Activated T-cell treated with anti-CD3 and anti-CD28 coated beads, Interleukin-2, amount 50 U/mL, for 4 hours (primary cell): Measurements from ENCODE around the gene RSPRY1. TPM values are rescaled to one million over a fixed set of nuclear protein-coding genes. Genes with fewer than 3 reads are reported as not detected.

Experiments
- ATAC-seq, 2 donors: fragments of 200-7000 bp; cut with Tn5 transposase; one replicate each; pipeline ENCODE4 v1.10.0; 2021
- DNase-seq: peaks from one replicate; pipeline ENCODE4 v3.0.0-alpha.2; 2020
- H3K27me3 Mint-ChIP-seq: one replicate; pipeline ENCODE4 v1.8.0; 2021; ENCODE audit warnings: low read depth, mixed read lengths
- H3K36me3 Mint-ChIP-seq: one replicate; pipeline ENCODE4 v1.8.0; 2022; ENCODE audit warnings: mixed read lengths; ENCODE audit not compliant: insufficient read depth
- H3K4me1 Mint-ChIP-seq: one replicate; pipeline ENCODE4 v1.8.0; 2021; ENCODE audit warnings: low read depth, mixed read lengths
- H3K4me3 Mint-ChIP-seq: one replicate; pipeline ENCODE4 v1.8.0; 2021; ENCODE audit warnings: mild to moderate bottlenecking, moderate library complexity, mixed read lengths
- H3K9me3 Mint-ChIP-seq: one replicate; pipeline ENCODE4 v1.8.0; 2021; ENCODE audit warnings: mixed read lengths
- total RNA-seq, 3 donors: library from RNA; stranded (reverse); gene quantifications; one replicate each; pipeline ENCODE4 v1.2.1, GENCODE V29; 2021

The RSPRY1 gene
- total RNA-seq, 3 donors from 2014 or later: 30.4 to 33.3 (median 32.4) TPM

GRCh38 chr16:57166451-57166850 is 19.7 kb upstream of the RSPRY1 start:
- no peaks in the 10 kb centered on the region for H3K27me3 Mint-ChIP-seq
- H3K9me3 Mint-ChIP-seq: no peaks in the 10 kb centered on the region
- H3K4me1 Mint-ChIP-seq: peaks cover 6% of the 10 kb centered on the region
- H3K4me3 Mint-ChIP-seq: no peak overlapping the region
- no peak for ATAC-seq
- peaks cover 37% of the 10 kb centered on the region for H3K36me3 Mint-ChIP-seq
- no peak for DNase-seq

GRCh38 chr16:57166951-57167350 is 19.2 kb upstream of the RSPRY1 start:
- DNase-seq (no peak), ATAC-seq (no peak)
- H3K4me3 Mint-ChIP-seq: no peak overlapping the region
- H3K4me1 Mint-ChIP-seq: peaks cover 6% of the 10 kb centered on the region
- no peaks in the 10 kb centered on the region for H3K9me3 Mint-ChIP-seq
- no peaks in the 10 kb centered on the region for H3K27me3 Mint-ChIP-seq
- H3K36me3 Mint-ChIP-seq: peaks cover 41% of the 10 kb centered on the region

- ATAC-seq: no peak
- Mint-ChIP-seq H3K4me3 (no peak overlapping the region), H3K4me1 (peaks cover 6% of the 10 kb centered on the region), H3K36me3 (peaks cover 45% of the 10 kb centered on the region), H3K9me3 (no peaks in the 10 kb centered on the region), H3K27me3 (no peaks in the 10 kb centered on the region)
- DNase-seq: no peak
Measured at GRCh38 chr16:57167538-57167937, 18.6 kb upstream of the RSPRY1 start.

GRCh38 chr16:57167953-57168352 is 18.2 kb upstream of the RSPRY1 start:
- no peaks in the 10 kb centered on the region for H3K27me3 Mint-ChIP-seq
- peaks cover 45% of the 10 kb centered on the region for H3K36me3 Mint-ChIP-seq
- DNase-seq (no peak), ATAC-seq (peak; percentile 69 to 73)
- no peak overlapping the region for H3K4me3 Mint-ChIP-seq
- peaks cover 6% of the 10 kb centered on the region for H3K4me1 Mint-ChIP-seq
- no peaks in the 10 kb centered on the region for H3K9me3 Mint-ChIP-seq

- Mint-ChIP-seq H3K4me1 (peaks cover 6% of the 10 kb centered on the region), H3K4me3 (no peak overlapping the region), H3K36me3 (peaks cover 39% of the 10 kb centered on the region), H3K27me3 (no peaks in the 10 kb centered on the region), H3K9me3 (no peaks in the 10 kb centered on the region)
- ATAC-seq (no peak), DNase-seq (no peak)
Measured at GRCh38 chr16:57169327-57169726, 16.8 kb upstream of the RSPRY1 start.

- Mint-ChIP-seq H3K4me1 (peaks cover 5% of the 10 kb centered on the region), H3K36me3 (peaks cover 30% of the 10 kb centered on the region), H3K9me3 (no peaks in the 10 kb centered on the region), H3K27me3 (no peaks in the 10 kb centered on the region), H3K4me3 (no peak overlapping the region)
- no peak for DNase-seq
- ATAC-seq: no peak
Measured at GRCh38 chr16:57172721-57173290, 13.3 kb upstream of the RSPRY1 start.

GRCh38 chr16:57175896-57176295 is 10.2 kb upstream of the RSPRY1 start:
- no peaks in the 10 kb centered on the region for H3K27me3 Mint-ChIP-seq
- DNase-seq (no peak), ATAC-seq (no peak)
- no peaks in the 10 kb centered on the region for H3K9me3 Mint-ChIP-seq
- peaks cover 1% of the 10 kb centered on the region for H3K4me1 Mint-ChIP-seq
- H3K36me3 Mint-ChIP-seq: peaks cover 20% of the 10 kb centered on the region
- no peak overlapping the region for H3K4me3 Mint-ChIP-seq

GRCh38 chr16:57178196-57178595 is 7.9 kb upstream of the RSPRY1 start:
- no peaks in the 10 kb centered on the region for H3K27me3 Mint-ChIP-seq
- no peak for DNase-seq
- H3K36me3 Mint-ChIP-seq: peaks cover 6% of the 10 kb centered on the region
- H3K9me3 Mint-ChIP-seq: no peaks in the 10 kb centered on the region
- no peak overlapping the region for H3K4me3 Mint-ChIP-seq
- peaks cover 8% of the 10 kb centered on the region for H3K4me1 Mint-ChIP-seq
- ATAC-seq: no peak

- Mint-ChIP-seq H3K36me3 (peaks cover 3% of the 10 kb centered on the region), H3K9me3 (no peaks in the 10 kb centered on the region), H3K4me3 (no peak overlapping the region), H3K4me1 (peaks cover 10% of the 10 kb centered on the region), H3K27me3 (no peaks in the 10 kb centered on the region)
- DNase-seq: no peak
- no peak for ATAC-seq
Measured at GRCh38 chr16:57178793-57179212, 7.3 kb upstream of the RSPRY1 start.

GRCh38 chr16:57179215-57179828 is 6.8 kb upstream of the RSPRY1 start:
- Mint-ChIP-seq H3K4me1 (peaks cover 15% of the 10 kb centered on the region), H3K4me3 (no peak overlapping the region), H3K27me3 (no peaks in the 10 kb centered on the region), H3K36me3 (peaks cover 3% of the 10 kb centered on the region), H3K9me3 (no peaks in the 10 kb centered on the region)
- ATAC-seq (no peak), DNase-seq (no peak)

- Mint-ChIP-seq H3K27me3 (no peaks in the 10 kb centered on the region), H3K4me1 (peaks cover 37% of the 10 kb centered on the region), H3K4me3 (peak overlapping the region; percentile 98), H3K9me3 (no peaks in the 10 kb centered on the region), H3K36me3 (no peaks in the 10 kb centered on the region)
- DNase-seq: no peak
- ATAC-seq: no peak
Measured at GRCh38 chr16:57184113-57184512, 2.0 kb upstream of the RSPRY1 start.

GRCh38 chr16:57184887-57185445 is 1.2 kb upstream of the RSPRY1 start:
- no peaks in the 10 kb centered on the region for H3K27me3 Mint-ChIP-seq
- no peak for ATAC-seq
- H3K4me3 Mint-ChIP-seq: peak overlapping the region; percentile 98
- no peaks in the 10 kb centered on the region for H3K9me3 Mint-ChIP-seq
- peaks cover 41% of the 10 kb centered on the region for H3K4me1 Mint-ChIP-seq
- DNase-seq: no peak
- H3K36me3 Mint-ChIP-seq: peaks cover 2% of the 10 kb centered on the region

- Mint-ChIP-seq H3K9me3 (no peaks in the 10 kb centered on the region), H3K36me3 (peaks cover 2% of the 10 kb centered on the region), H3K4me3 (peak overlapping the region; percentile 98), H3K27me3 (no peaks in the 10 kb centered on the region), H3K4me1 (peaks cover 41% of the 10 kb centered on the region)
- no peak for DNase-seq
- ATAC-seq: peak; percentile 14 to 17
Measured at GRCh38 chr16:57185446-57185944, 634 bp upstream of the RSPRY1 start.

- Mint-ChIP-seq H3K4me3 (peak overlapping the region; percentile 98), H3K27me3 (no peaks in the 10 kb centered on the region), H3K9me3 (no peaks in the 10 kb centered on the region), H3K36me3 (peaks cover 2% of the 10 kb centered on the region), H3K4me1 (peaks cover 47% of the 10 kb centered on the region)
- DNase-seq: peak; percentile 5
- no peak for ATAC-seq
Measured at GRCh38 chr16:57186872-57187854, 1.0 kb downstream of the RSPRY1 start.
